Measurements from ENCODE around the gene COL18A1.

Gene COL18A1

GRCh38 chr21:45407629-45408247, 2.8 kb downstream of the COL18A1 start:
- peaks cover 0 to 6% of the 10 kb centered on the region in 2 donors for H3K36me3 Mint-ChIP-seq
- no peak for DNase-seq
- no peak overlapping the region for H3K27ac Mint-ChIP-seq

GRCh38 chr21:45408271-45408791, 3.4 kb downstream of the COL18A1 start:
- Mint-ChIP-seq H3K27me3 (peaks cover 48 to 80% of the 10 kb centered on the region in 2 donors), H3K27ac (no peak overlapping the region), H3K9me3 (no peaks in the 10 kb centered on the region), H3K4me3 (no peak overlapping the region), H3K36me3 (peaks cover 0 to 5% of the 10 kb centered on the region in 2 donors), H3K4me1 (peaks cover 9 to 20% of the 10 kb centered on the region in 2 donors)
- no peak for ATAC-seq (replicated peaks)
- no peak for DNase-seq

More at GRCh38 chr21:45407629-45408247, 2.8 kb downstream of the COL18A1 start:
- no peaks in the 10 kb centered on the region for H3K9me3 Mint-ChIP-seq
- no peak overlapping the region for H3K4me3 Mint-ChIP-seq
- peaks cover 9 to 20% of the 10 kb centered on the region in 2 donors for H3K4me1 Mint-ChIP-seq
- peaks cover 50 to 83% of the 10 kb centered on the region in 2 donors for H3K27me3 Mint-ChIP-seq
- no peak for ATAC-seq (replicated peaks)

- no peak overlapping the region for H3K27ac Mint-ChIP-seq
- H3K4me3 Mint-ChIP-seq = no peak overlapping the region
- H3K36me3 Mint-ChIP-seq = peaks cover 0 to 4% of the 10 kb centered on the region in 2 donors
- no peak for DNase-seq
- H3K27me3 Mint-ChIP-seq = peaks cover 43 to 75% of the 10 kb centered on the region in 2 donors
- H3K9me3 Mint-ChIP-seq = no peaks in the 10 kb centered on the region
- ATAC-seq (replicated peaks) = no peak
- H3K4me1 Mint-ChIP-seq = peaks cover 5 to 16% of the 10 kb centered on the region in 2 donors
Measured at GRCh38 chr21:45408801-45409261, 3.9 kb downstream of the COL18A1 start.

GRCh38 chr21:45409466-45410150, 4.6 kb downstream of the COL18A1 start:
- Mint-ChIP-seq H3K9me3 (no peaks in the 10 kb centered on the region), H3K4me1 (peaks cover 0 to 9% of the 10 kb centered on the region in 2 donors), H3K27ac (no peak overlapping the region), H3K4me3 (no peak overlapping the region), H3K36me3 (no peaks in the 10 kb centered on the region), H3K27me3 (peaks cover 37 to 73% of the 10 kb centered on the region in 2 donors)
- no peak for ATAC-seq (replicated peaks)
- DNase-seq = no peak

- H3K27ac Mint-ChIP-seq = no peak overlapping the region
- H3K27me3 Mint-ChIP-seq = peaks cover 37 to 80% of the 10 kb centered on the region in 2 donors
- H3K36me3 Mint-ChIP-seq = no peaks in the 10 kb centered on the region
- no peaks in the 10 kb centered on the region for H3K9me3 Mint-ChIP-seq
- H3K4me3 Mint-ChIP-seq = no peak overlapping the region
- peaks cover 0 to 9% of the 10 kb centered on the region in 2 donors for H3K4me1 Mint-ChIP-seq
- DNase-seq (no peak), ATAC-seq (replicated peaks) (no peak)
Measured at GRCh38 chr21:45410151-45410864, 5.3 kb downstream of the COL18A1 start.

GRCh38 chr21:45410865-45411809, 6.2 kb downstream of the COL18A1 start:
- Mint-ChIP-seq H3K36me3 (no peaks in the 10 kb centered on the region), H3K9me3 (no peaks in the 10 kb centered on the region)

GRCh38 chr21:45411810-45412206, 6.8 kb downstream of the COL18A1 start:
- Mint-ChIP-seq H3K27ac (no peak overlapping the region), H3K27me3 (peaks cover 30 to 76% of the 10 kb centered on the region in 2 donors), H3K9me3 (no peaks in the 10 kb centered on the region), H3K4me1 (no peaks in the 10 kb centered on the region), H3K4me3 (no peak overlapping the region), H3K36me3 (no peaks in the 10 kb centered on the region)
- ATAC-seq (replicated peaks) (no peak), DNase-seq (no peak)

More at GRCh38 chr21:45410865-45411809, 6.2 kb downstream of the COL18A1 start:
- Mint-ChIP-seq H3K27me3 (peaks cover 36 to 77% of the 10 kb centered on the region in 2 donors), H3K4me1 (peaks cover 0 to 5% of the 10 kb centered on the region in 2 donors), H3K4me3 (no peak overlapping the region), H3K27ac (no peak overlapping the region)
- DNase-seq (no peak), ATAC-seq (replicated peaks) (no peak)

- H3K4me1 Mint-ChIP-seq = no peaks in the 10 kb centered on the region
- ATAC-seq (replicated peaks) (no peak), DNase-seq (no peak)
- H3K4me3 Mint-ChIP-seq = no peak overlapping the region
- no peak overlapping the region for H3K27ac Mint-ChIP-seq
- peaks cover 25 to 73% of the 10 kb centered on the region in 2 donors for H3K27me3 Mint-ChIP-seq
- H3K36me3 Mint-ChIP-seq = no peaks in the 10 kb centered on the region
- H3K9me3 Mint-ChIP-seq = no peaks in the 10 kb centered on the region
Measured at GRCh38 chr21:45412491-45412890, 7.5 kb downstream of the COL18A1 start.

GRCh38 chr21:45412909-45413611, 8.1 kb downstream of the COL18A1 start:
- Mint-ChIP-seq H3K9me3 (no peaks in the 10 kb centered on the region), H3K27ac (no peak overlapping the region), H3K27me3 (peaks cover 21 to 67% of the 10 kb centered on the region in 2 donors), H3K4me1 (no peaks in the 10 kb centered on the region), H3K36me3 (no peaks in the 10 kb centered on the region), H3K4me3 (no peak overlapping the region)
- no peak for DNase-seq
- ATAC-seq (replicated peaks) = no peak

- Mint-ChIP-seq H3K9me3 (no peaks in the 10 kb centered on the region), H3K36me3 (no peaks in the 10 kb centered on the region), H3K4me3 (no peak overlapping the region), H3K27ac (no peak overlapping the region), H3K4me1 (no peaks in the 10 kb centered on the region), H3K27me3 (peaks cover 16 to 59% of the 10 kb centered on the region in 2 donors)
- DNase-seq (no peak), ATAC-seq (replicated peaks) (no peak)
Measured at GRCh38 chr21:45413922-45414321, 9.0 kb downstream of the COL18A1 start.

GRCh38 chr21:45414396-45415187, 9.6 kb downstream of the COL18A1 start:
- no peaks in the 10 kb centered on the region for H3K9me3 Mint-ChIP-seq
- ATAC-seq (replicated peaks) (no peak), DNase-seq (no peak)
- no peaks in the 10 kb centered on the region for H3K36me3 Mint-ChIP-seq
- H3K27me3 Mint-ChIP-seq = peaks cover 14 to 52% of the 10 kb centered on the region in 2 donors
- no peaks in the 10 kb centered on the region for H3K4me1 Mint-ChIP-seq
- no peak overlapping the region for H3K27ac Mint-ChIP-seq
- H3K4me3 Mint-ChIP-seq = no peak overlapping the region

- DNase-seq = no peak
- H3K9me3 Mint-ChIP-seq = no peaks in the 10 kb centered on the region
- H3K4me3 Mint-ChIP-seq = no peak overlapping the region
- H3K4me1 Mint-ChIP-seq = no peaks in the 10 kb centered on the region
- ATAC-seq (replicated peaks) = no peak
- no peaks in the 10 kb centered on the region for H3K36me3 Mint-ChIP-seq
- peaks cover 14 to 44% of the 10 kb centered on the region in 2 donors for H3K27me3 Mint-ChIP-seq
- H3K27ac Mint-ChIP-seq = no peak overlapping the region
Measured at GRCh38 chr21:45415188-45415942, 10.4 kb downstream of the COL18A1 start.

All from stimulated activated naive B cell treated with anti-CD40 and anti-IgM and Interleukin-4, amounts not matched to agents 10 μg/mL and 1 μg/mL and 100 μg/mL, for 72 hours (primary cell).